Pancreas (tissue), 10 donors: ENCODE data around the gene ABCG1. TPM values are rescaled to one million over a fixed set of nuclear protein-coding genes. Genes with fewer than 3 reads are reported as not detected.
"Not testable (repeated sequence)": the region's sequence is repeated elsewhere in the genome, so short reads cannot be mapped to it uniquely, and the experiment has no call there.

Experiments
- ATAC-seq, 4 donors: fragments of 200-7000 bp; cut with Tn5 transposase; one replicate each; pipeline versions ENCODE4 v1.8.0 to v1.9.1; 2020; ENCODE audit warnings: mild to moderate bottlenecking in 4 of 4, moderate library complexity in 4 of 4
- DNase-seq, 6 donors: peaks; one replicate each; pipeline ENCODE4 v3.0.0-alpha.2; 2020
- FAIRE-seq: peaks from 2 replicates; lab custom pipeline; 2012; peaks lifted over from hg19 to GRCh38; lab: Jason Lieb, UNC
- H3K27ac ChIP-seq, 4 donors: fragments of 200-600 bp; sonication (generic); 1 replicate in 3 of 4; 2 replicates in 1 of 4; pipeline versions ENCODE4 v1.5.0 to v1.8.0; 2020
- H3K27me3 ChIP-seq, 4 donors: fragments of 200-600 bp; one replicate each; pipeline ENCODE4 v1.8.0; 2021
- H3K36me3 ChIP-seq, 3 donors: fragments of 200-600 bp; sonication (generic) in 1 of 3; one replicate each; pipeline versions ENCODE4 v1.5.0 to v1.8.0; 2020 to 2021
- H3K4me1 ChIP-seq, 3 donors: fragments of 200-600 bp; one replicate each; pipeline ENCODE4 v1.8.0; 2021
- H3K4me3 ChIP-seq, 4 donors: fragments of 200-600 bp; sonication (generic) in 2 of 4; one replicate each; pipeline versions ENCODE4 v1.5.0 to v1.8.0; 2020 to 2021
- H3K9me3 ChIP-seq, 4 donors: fragments of 200-600 bp; one replicate each; pipeline ENCODE4 v1.8.0; 2021
- CTCF ChIP-seq, 4 donors: fragments of 200-600 bp; sonication (generic) in 3 of 4; IDR thresholded peaks; one replicate each; pipeline versions ENCODE4 v1.5.0 to v1.8.0; 2021; ENCODE audit warnings: antibody characterized with exemption in 4 of 4
- WGBS, 2 donors: extraction: QIAGEN DNeasy Blood & Tissue Kit; methylation state at CpG; one replicate each; pipeline ENCODE4 v1.1.7; 2013; 5-methylcytosine and 5-hydroxymethylcytosine counted together
- intact Hi-C, 3 donors: fragments of 100-400 bp; cut with DNase I; formaldehyde crosslinking; loops; one replicate each; pipeline versions ENCODE4 v1.11.1 to v1.14.2; 2022
- polyA plus RNA-seq, 2 donors: library from polyadenylated mRNA; stranded (reverse); fragments of 200-250 nt; gene quantifications; one replicate each; pipeline ENCODE4 v1.2.3, GENCODE V29; 2013
- total RNA-seq, 6 donors: library from RNA; stranded (reverse); fragmentation: NEBNext Ultra II Directional in 4 of 6; extraction: Animal tissue kit (Norgen Biotek cat#: 25700) in 4 of 6; gene quantifications; one replicate each; pipeline versions ENCODE4 v1.2.1 to v1.2.4, GENCODE V29; 2021 to 2023
- donor health status: healthy with polysubstance abuse.
- donor health status: DM: no; HTN: no; CAD: no; lungs with moderate emphysema.
- donor health status: DM: no; HTN: no; CAD: no.
- donor health status: control.
- donor health status: control.
- donor health status: Bipolar disorder and iron deficiency.
- donor health status: DM: yes; HTN: yes; CAD: no.
- donor health status: DM: no; HTN: no; CAD: no.
- donor health status: DM: no; HTN: no; CAD: no.
- donor health status: DM: yes; HTN: yes; CAD: no.

The ABCG1 gene
- total and polyA plus RNA-seq, 8 donors, result 1.6 to 10.3 (median 4.2) TPM

- FAIRE-seq, result no peak
These were observed 72.2 kb downstream of the ABCG1 start for GRCh38 chr21:42291003-42291750.

GRCh38 chr21:42291751-42292562 lies 73.0 kb downstream of the ABCG1 start:
- DNase-seq, result no peak
- WGBS, 2 donors, result 90 to 91% methylated on average over 22 of the region's 22 CpGs
- intact Hi-C loops, result no loop called here

More at GRCh38 chr21:42291003-42291750, 72.2 kb downstream of the ABCG1 start:
- TF ChIP-seq CTCF (IDR thresholded peaks at IDR 0.05), result no peak
- ATAC-seq, result no peak
- intact Hi-C loops, result no loop called here
- no peaks in the 10 kb centered on the region for H3K9me3 ChIP-seq
- no peaks in the 10 kb centered on the region for H3K36me3 ChIP-seq
- 89 to 92% methylated on average over 35 of the region's 35 CpGs for WGBS, 2 donors
- H3K4me1 ChIP-seq, result no peaks in the 10 kb centered on the region
- no peak overlapping the region for H3K27ac ChIP-seq
- no peaks in the 10 kb centered on the region for H3K27me3 ChIP-seq
- H3K4me3 ChIP-seq, result no peak overlapping the region
- DNase-seq, result no peak

GRCh38 chr21:42292563-42293142 lies 73.7 kb downstream of the ABCG1 start:
- H3K27me3 ChIP-seq, H3K4me3 ChIP-seq, H3K9me3 ChIP-seq, FAIRE-seq, intact Hi-C loops, DNase-seq, H3K4me1 ChIP-seq, H3K36me3 ChIP-seq, ATAC-seq, H3K27ac ChIP-seq: not testable (repeated sequence)
- WGBS, 2 donors, result 84 to 89% methylated on average over 4 of the region's 4 CpGs

More at GRCh38 chr21:42291751-42292562, 73.0 kb downstream of the ABCG1 start:
- no peak for FAIRE-seq
- TF ChIP-seq CTCF (IDR thresholded peaks at IDR 0.05), result no peak
- no peaks in the 10 kb centered on the region for H3K36me3 ChIP-seq
- no peaks in the 10 kb centered on the region for H3K4me1 ChIP-seq
- no peak for ATAC-seq
- no peaks in the 10 kb centered on the region for H3K27me3 ChIP-seq
- H3K9me3 ChIP-seq, result no peaks in the 10 kb centered on the region
- H3K27ac ChIP-seq, result no peak overlapping the region
- H3K4me3 ChIP-seq, result no peak overlapping the region

- Histone ChIP-seq H3K27me3 (no peaks in the 10 kb centered on the region), H3K4me1 (no peaks in the 10 kb centered on the region), H3K36me3 (no peaks in the 10 kb centered on the region), H3K9me3 (no peaks in the 10 kb centered on the region), H3K4me3 (no peak overlapping the region), H3K27ac (no peak overlapping the region)
- FAIRE-seq (no peak), DNase-seq (no peak), ATAC-seq (no peak)
- TF ChIP-seq CTCF (IDR thresholded peaks at IDR 0.05), result no peak
- WGBS, 2 donors, result 74 to 89% methylated on average over 14 to 17 of the region's 17 CpGs
- intact Hi-C loops, result no loop called here
These were observed 74.8 kb downstream of the ABCG1 start for GRCh38 chr21:42293649-42294272.

- Histone ChIP-seq H3K4me3 (no peak overlapping the region), H3K27me3 (no peaks in the 10 kb centered on the region), H3K36me3 (no peaks in the 10 kb centered on the region), H3K27ac (no peak overlapping the region), H3K4me1 (no peaks in the 10 kb centered on the region), H3K9me3 (no peaks in the 10 kb centered on the region)
- intact Hi-C loops, result no loop called here
- ATAC-seq (peak in 1 of 4 donors; percentile 49), DNase-seq (no peak), FAIRE-seq (no peak)
- 83 to 95% methylated on average over 22 of the region's 22 CpGs for WGBS, 2 donors
- no peak for TF ChIP-seq CTCF (IDR thresholded peaks at IDR 0.05)
These were observed 75.4 kb downstream of the ABCG1 start for GRCh38 chr21:42294273-42294880.
